GM23338 (cell line): ENCODE measurements around the gene ARL4A. TPM values are rescaled to one million over a fixed set of nuclear protein-coding genes. Genes with fewer than 3 reads are reported as not detected.

Source experiments
- ATAC-seq: fragments of 200-7000 bp; cut with Tn5 transposase; 3 replicates; pipeline ENCODE4 v1.9.1; 2020
- DNase-seq: peaks from one replicate; pipeline ENCODE4 v3.0.0-alpha.2; 2015; ENCODE audit warnings: low spot score
- H2AFZ ChIP-seq: fragments of 200-600 bp; sonication (generic); 2 replicates; pipeline ENCODE4 v1.8.0; 2016; ENCODE audit warnings: antibody characterized with exemption, mild to moderate bottlenecking, moderate library complexity
- H3F3A ChIP-seq: fragments of 200-600 bp; sonication (generic); replicated peaks from 2 replicates; pipeline ENCODE4 v1.8.0; 2017; ENCODE audit warnings: antibody characterized with exemption, mixed run types, low read depth
- H3K27ac ChIP-seq: fragments of 200-600 bp; sonication (generic); 2 replicates; pipeline ENCODE4 v1.6.1; 2016; ENCODE audit warnings: low read depth
- H3K27me3 ChIP-seq: fragments of 200-600 bp; sonication (generic); 2 replicates; pipeline ENCODE4 v1.8.0; 2016; ENCODE audit warnings: mild to moderate bottlenecking, mixed run types, moderate library complexity; ENCODE audit not compliant: insufficient read depth
- H3K36me3 ChIP-seq: fragments of 200-600 bp; sonication (generic); 2 replicates; pipeline ENCODE4 v1.8.0; 2016; ENCODE audit warnings: mild to moderate bottlenecking; ENCODE audit not compliant: insufficient read depth
- H3K4me1 ChIP-seq: fragments of 200-600 bp; sonication (generic); 2 replicates; pipeline ENCODE4 v1.8.0; 2016; ENCODE audit warnings: mild to moderate bottlenecking, moderate library complexity; ENCODE audit not compliant: insufficient read depth
- H3K4me2 ChIP-seq: fragments of 200-600 bp; sonication (generic); 2 replicates; pipeline ENCODE4 v1.7.1; 2017; ENCODE audit warnings: mixed run types
- H3K4me3 ChIP-seq: fragments of 200-600 bp; sonication (generic); 2 replicates; pipeline ENCODE4 v1.6.1; 2016; ENCODE audit warnings: mixed run types
- H3K79me2 ChIP-seq: fragments of 200-600 bp; sonication (generic); replicated peaks from 2 replicates; pipeline ENCODE4 v1.8.0; 2017; ENCODE audit warnings: mild to moderate bottlenecking; ENCODE audit not compliant: insufficient read depth
- H3K9me2 ChIP-seq: fragments of 200-600 bp; sonication (generic); 2 replicates; pipeline ENCODE4 v1.8.0; 2017; ENCODE audit not compliant: insufficient read depth
- H4K20me1 ChIP-seq: fragments of 200-600 bp; sonication (generic); replicated peaks from 2 replicates; pipeline ENCODE4 v1.8.0; 2017; ENCODE audit warnings: mild to moderate bottlenecking; ENCODE audit not compliant: insufficient read depth
- H3K27ac Mint-ChIP-seq: 2 replicates; pipeline ENCODE4 v1.8.0; 2020; ENCODE audit warnings: inconsistent platforms, mild to moderate bottlenecking, moderate library complexity, mixed read lengths
- H3K27me3 Mint-ChIP-seq: 3 replicates; pipeline ENCODE4 v1.8.0; 2022; ENCODE audit warnings: low read depth, mild to moderate bottlenecking, moderate library complexity, mixed read lengths, inconsistent platforms; ENCODE audit not compliant: insufficient read depth, poor library complexity
- H3K36me3 Mint-ChIP-seq: 3 replicates; pipeline ENCODE4 v1.8.0; 2021; ENCODE audit warnings: low read depth, mild to moderate bottlenecking, inconsistent platforms, moderate library complexity, mixed read lengths
- H3K4me1 Mint-ChIP-seq: 3 replicates; pipeline ENCODE4 v1.8.0; 2020; ENCODE audit warnings: mild to moderate bottlenecking, inconsistent platforms, mixed read lengths
- H3K4me3 Mint-ChIP-seq: 3 replicates; pipeline ENCODE4 v1.8.0; 2021; ENCODE audit warnings: moderate library complexity, mild to moderate bottlenecking, inconsistent platforms, mixed read lengths
- H3K9me3 Mint-ChIP-seq: 3 replicates; pipeline ENCODE4 v1.8.0; 2020; ENCODE audit warnings: moderate library complexity, mild to moderate bottlenecking, inconsistent platforms, mixed read lengths
- CREB1 ChIP-seq: fragments of 250-450 bp; sonication (Bioruptor Pico); IDR thresholded peaks from 2 replicates; pipeline ENCODE4 v1.5.0; 2020; ENCODE audit warnings: low read depth, mild to moderate bottlenecking, moderate library complexity
- EZH2phosphoT487 ChIP-seq: fragments of 200-600 bp; sonication (generic); IDR thresholded peaks from one replicate; pipeline ENCODE4 v1.8.1; 2018; ENCODE audit warnings: antibody characterized with exemption; ENCODE audit not compliant: unreplicated experiment
- POLR2AphosphoS5 ChIP-seq: IDR thresholded peaks from 2 replicates; pipeline ENCODE4 v1.6.1; 2016; ENCODE audit warnings: antibody characterized with exemption, low read depth
- ZNF114 ChIP-seq: fragments of 250-450 bp; sonication (Bioruptor Pico); IDR thresholded peaks from 2 replicates; pipeline ENCODE4 v1.5.0; 2020; ENCODE audit warnings: mild to moderate bottlenecking, moderate library complexity
- ZNF331 ChIP-seq: fragments of 250-450 bp; sonication (Bioruptor Pico); IDR thresholded peaks from 2 replicates; pipeline ENCODE4 v1.5.0; 2020; ENCODE audit warnings: low read depth, mild to moderate bottlenecking, moderate library complexity
- polyA plus RNA-seq: library from polyadenylated mRNA; unstranded; fragments of >200 nt; fragmentation: Nextera tagmentation; extraction: Ambion mirVana; gene quantifications from 2 replicates; pipeline ENCODE4 v1.2.1, GENCODE V29; 2016
- total RNA-seq: library from RNA; depleted of rRNA; stranded (reverse); fragments of >200 nt; shearing (Covaris generic); gene quantifications from 2 replicates; pipeline ENCODE4 v1.2.3, GENCODE V29; 2014
- TF ChIP-seq, protein P1 (sequence below): IDR thresholded peaks from 2 replicates; pipeline ENCODE4 v1.6.1; 2016; ENCODE audit warnings: antibody characterized with exemption
- TF ChIP-seq, protein P2 (sequence below): fragments of 250-450 bp; sonication (Bioruptor Pico); IDR thresholded peaks from 2 replicates; pipeline ENCODE4 v1.5.0; 2020; ENCODE audit warnings: mild to moderate bottlenecking, moderate library complexity
- TF ChIP-seq, protein P3 (sequence below), 2 experiments: fragments of 200-600 bp in 1 of 2; sonication (generic) in 1 of 2; conservative IDR thresholded peaks; 2 replicates each; pipeline versions ENCODE4 v1.5.1 to v1.6.1; 2016 to 2017; ENCODE audit warnings: antibody characterized with exemption in 2 of 2, low read depth in 2 of 2, mild to moderate bottlenecking in 2 of 2, moderate library complexity in 1 of 2

ARL4A gene
- total and polyA plus RNA-seq, 2 experiments from 2014 or later: 48.9 to 82.5 TPM

DNA sequence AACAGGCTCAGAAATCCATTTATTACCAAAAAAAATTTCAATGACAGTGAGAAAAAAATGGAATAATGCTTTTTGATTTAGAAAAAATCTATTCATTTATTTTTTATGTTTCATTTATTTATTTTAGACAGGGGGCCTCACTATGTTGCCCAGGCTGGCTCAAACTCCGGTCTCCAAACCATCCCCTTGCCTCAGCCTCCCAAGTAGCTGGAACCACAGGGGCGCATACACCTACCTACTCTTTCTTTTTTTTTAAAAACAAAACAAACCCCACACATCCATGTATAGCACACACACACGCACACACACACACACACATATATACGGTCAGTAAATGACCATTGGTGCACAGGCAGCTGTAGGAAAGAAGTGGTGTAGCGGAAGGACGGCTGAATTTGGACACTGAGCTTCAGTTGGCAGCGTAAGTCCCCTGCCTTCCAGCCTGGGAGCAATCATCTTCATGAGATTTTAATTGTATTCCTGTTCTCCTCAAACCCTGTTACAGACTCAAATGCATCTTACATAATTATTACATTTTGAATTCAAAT is 28.8 kb downstream of the ARL4A start (continued):
- no peak for TF ChIP-seq EZH2phosphoT487
- TF ChIP-seq CREB1 (CRISPR knock-in tag): no peak
- TF ChIP-seq, protein P1, sequence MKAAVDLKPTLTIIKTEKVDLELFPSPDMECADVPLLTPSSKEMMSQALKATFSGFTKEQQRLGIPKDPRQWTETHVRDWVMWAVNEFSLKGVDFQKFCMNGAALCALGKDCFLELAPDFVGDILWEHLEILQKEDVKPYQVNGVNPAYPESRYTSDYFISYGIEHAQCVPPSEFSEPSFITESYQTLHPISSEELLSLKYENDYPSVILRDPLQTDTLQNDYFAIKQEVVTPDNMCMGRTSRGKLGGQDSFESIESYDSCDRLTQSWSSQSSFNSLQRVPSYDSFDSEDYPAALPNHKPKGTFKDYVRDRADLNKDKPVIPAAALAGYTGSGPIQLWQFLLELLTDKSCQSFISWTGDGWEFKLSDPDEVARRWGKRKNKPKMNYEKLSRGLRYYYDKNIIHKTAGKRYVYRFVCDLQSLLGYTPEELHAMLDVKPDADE: no peak
- TF ChIP-seq POLR2AphosphoS5: no peak
- TF ChIP-seq, protein P2, sequence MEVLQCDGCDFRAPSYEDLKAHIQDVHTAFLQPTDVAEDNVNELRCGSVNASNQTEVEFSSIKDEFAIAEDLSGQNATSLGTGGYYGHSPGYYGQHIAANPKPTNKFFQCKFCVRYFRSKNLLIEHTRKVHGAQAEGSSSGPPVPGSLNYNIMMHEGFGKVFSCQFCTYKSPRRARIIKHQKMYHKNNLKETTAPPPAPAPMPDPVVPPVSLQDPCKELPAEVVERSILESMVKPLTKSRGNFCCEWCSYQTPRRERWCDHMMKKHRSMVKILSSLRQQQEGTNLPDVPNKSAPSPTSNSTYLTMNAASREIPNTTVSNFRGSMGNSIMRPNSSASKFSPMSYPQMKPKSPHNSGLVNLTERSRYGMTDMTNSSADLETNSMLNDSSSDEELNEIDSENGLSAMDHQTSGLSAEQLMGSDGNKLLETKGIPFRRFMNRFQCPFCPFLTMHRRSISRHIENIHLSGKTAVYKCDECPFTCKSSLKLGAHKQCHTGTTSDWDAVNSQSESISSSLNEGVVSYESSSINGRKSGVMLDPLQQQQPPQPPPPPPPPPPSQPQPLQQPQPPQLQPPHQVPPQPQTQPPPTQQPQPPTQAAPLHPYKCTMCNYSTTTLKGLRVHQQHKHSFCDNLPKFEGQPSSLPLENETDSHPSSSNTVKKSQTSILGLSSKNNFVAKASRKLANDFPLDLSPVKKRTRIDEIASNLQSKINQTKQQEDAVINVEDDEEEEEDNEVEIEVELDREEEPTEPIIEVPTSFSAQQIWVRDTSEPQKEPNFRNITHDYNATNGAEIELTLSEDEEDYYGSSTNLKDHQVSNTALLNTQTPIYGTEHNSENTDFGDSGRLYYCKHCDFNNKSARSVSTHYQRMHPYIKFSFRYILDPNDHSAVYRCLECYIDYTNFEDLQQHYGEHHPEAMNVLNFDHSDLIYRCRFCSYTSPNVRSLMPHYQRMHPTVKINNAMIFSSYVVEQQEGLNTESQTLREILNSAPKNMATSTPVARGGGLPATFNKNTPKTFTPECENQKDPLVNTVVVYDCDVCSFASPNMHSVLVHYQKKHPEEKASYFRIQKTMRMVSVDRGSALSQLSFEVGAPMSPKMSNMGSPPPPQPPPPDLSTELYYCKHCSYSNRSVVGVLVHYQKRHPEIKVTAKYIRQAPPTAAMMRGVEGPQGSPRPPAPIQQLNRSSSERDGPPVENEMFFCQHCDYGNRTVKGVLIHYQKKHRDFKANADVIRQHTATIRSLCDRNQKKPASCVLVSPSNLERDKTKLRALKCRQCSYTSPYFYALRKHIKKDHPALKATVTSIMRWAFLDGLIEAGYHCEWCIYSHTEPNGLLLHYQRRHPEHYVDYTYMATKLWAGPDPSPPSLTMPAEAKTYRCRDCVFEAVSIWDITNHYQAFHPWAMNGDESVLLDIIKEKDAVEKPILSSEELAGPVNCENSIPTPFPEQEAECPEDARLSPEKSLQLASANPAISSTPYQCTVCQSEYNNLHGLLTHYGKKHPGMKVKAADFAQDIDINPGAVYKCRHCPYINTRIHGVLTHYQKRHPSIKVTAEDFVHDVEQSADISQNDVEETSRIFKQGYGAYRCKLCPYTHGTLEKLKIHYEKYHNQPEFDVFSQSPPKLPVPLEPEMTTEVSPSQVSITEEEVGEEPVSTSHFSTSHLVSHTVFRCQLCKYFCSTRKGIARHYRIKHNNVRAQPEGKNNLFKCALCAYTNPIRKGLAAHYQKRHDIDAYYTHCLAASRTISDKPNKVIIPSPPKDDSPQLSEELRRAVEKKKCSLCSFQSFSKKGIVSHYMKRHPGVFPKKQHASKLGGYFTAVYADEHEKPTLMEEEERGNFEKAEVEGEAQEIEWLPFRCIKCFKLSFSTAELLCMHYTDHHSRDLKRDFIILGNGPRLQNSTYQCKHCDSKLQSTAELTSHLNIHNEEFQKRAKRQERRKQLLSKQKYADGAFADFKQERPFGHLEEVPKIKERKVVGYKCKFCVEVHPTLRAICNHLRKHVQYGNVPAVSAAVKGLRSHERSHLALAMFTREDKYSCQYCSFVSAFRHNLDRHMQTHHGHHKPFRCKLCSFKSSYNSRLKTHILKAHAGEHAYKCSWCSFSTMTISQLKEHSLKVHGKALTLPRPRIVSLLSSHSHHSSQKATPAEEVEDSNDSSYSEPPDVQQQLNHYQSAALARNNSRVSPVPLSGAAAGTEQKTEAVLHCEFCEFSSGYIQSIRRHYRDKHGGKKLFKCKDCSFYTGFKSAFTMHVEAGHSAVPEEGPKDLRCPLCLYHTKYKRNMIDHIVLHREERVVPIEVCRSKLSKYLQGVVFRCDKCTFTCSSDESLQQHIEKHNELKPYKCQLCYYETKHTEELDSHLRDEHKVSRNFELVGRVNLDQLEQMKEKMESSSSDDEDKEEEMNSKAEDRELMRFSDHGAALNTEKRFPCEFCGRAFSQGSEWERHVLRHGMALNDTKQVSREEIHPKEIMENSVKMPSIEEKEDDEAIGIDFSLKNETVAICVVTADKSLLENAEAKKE (CRISPR knock-in tag): no peak

DNA sequence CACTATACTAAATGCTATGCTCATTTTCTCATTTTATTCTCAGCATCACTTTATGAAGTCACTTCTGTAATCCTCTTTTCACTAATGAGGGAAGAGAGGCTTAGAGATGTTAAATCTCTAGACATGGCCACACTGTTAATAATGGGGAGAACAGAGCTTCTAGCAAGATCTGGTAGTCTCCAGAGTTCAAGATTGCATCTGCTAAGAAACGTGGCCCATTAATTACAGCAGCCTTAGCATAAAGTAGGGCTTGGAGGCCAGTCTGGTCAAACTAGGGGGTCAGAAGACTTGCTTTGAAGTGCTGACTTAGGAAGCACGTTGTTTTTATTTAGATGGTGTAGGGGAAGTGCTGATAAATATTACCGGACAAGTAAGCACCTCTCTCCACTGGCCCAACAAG is 29.3 kb downstream of the ARL4A start:
- Mint-ChIP-seq H3K27ac (no peak overlapping the region), H3K36me3 (no peaks in the 10 kb centered on the region), H3K27me3 (peaks cover 2% of the 10 kb centered on the region), H3K4me1 (peaks cover 59% of the 10 kb centered on the region), H3K4me3 (no peak overlapping the region), H3K9me3 (no peaks in the 10 kb centered on the region)
- Histone ChIP-seq H3K27ac (no peak overlapping the region; the same call in 1 of the 2 replicates), H4K20me1 (no peaks in the 10 kb centered on the region), H3K4me3 (no peak overlapping the region), H3K79me2 (no peaks in the 10 kb centered on the region), H3K27me3 (no peaks in the 10 kb centered on the region), H3K9me2 (peaks cover 3% of the 10 kb centered on the region; the same call in 1 of the 2 replicates), H2AFZ (no peak overlapping the region), H3K36me3 (no peaks in the 10 kb centered on the region), H3K4me2 (peak overlapping the region; percentile 9; the same call in 1 of the 2 replicates), H3K4me1 (peaks cover 53% of the 10 kb centered on the region), H3F3A (no peaks in the 10 kb centered on the region)
- ATAC-seq: no peak
- no peak for DNase-seq
- TF ChIP-seq ZNF331 (CRISPR knock-in tag) (no peak), POLR2AphosphoS5 (no peak), CREB1 (CRISPR knock-in tag) (no peak), ZNF114 (CRISPR knock-in tag) (no peak)
- TF ChIP-seq, protein P3, sequence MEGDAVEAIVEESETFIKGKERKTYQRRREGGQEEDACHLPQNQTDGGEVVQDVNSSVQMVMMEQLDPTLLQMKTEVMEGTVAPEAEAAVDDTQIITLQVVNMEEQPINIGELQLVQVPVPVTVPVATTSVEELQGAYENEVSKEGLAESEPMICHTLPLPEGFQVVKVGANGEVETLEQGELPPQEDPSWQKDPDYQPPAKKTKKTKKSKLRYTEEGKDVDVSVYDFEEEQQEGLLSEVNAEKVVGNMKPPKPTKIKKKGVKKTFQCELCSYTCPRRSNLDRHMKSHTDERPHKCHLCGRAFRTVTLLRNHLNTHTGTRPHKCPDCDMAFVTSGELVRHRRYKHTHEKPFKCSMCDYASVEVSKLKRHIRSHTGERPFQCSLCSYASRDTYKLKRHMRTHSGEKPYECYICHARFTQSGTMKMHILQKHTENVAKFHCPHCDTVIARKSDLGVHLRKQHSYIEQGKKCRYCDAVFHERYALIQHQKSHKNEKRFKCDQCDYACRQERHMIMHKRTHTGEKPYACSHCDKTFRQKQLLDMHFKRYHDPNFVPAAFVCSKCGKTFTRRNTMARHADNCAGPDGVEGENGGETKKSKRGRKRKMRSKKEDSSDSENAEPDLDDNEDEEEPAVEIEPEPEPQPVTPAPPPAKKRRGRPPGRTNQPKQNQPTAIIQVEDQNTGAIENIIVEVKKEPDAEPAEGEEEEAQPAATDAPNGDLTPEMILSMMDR (conservative IDR thresholded peaks at IDR 0.05; ENCODE audit: low read depth in 2 of 2): no peak
